Measurements from ENCODE around the gene ITGB5.
"Not testable (repeated sequence)": the region's sequence is repeated elsewhere in the genome, so short reads cannot be mapped to it uniquely, and the experiment has no call there.

ITGB5 gene

DNA sequence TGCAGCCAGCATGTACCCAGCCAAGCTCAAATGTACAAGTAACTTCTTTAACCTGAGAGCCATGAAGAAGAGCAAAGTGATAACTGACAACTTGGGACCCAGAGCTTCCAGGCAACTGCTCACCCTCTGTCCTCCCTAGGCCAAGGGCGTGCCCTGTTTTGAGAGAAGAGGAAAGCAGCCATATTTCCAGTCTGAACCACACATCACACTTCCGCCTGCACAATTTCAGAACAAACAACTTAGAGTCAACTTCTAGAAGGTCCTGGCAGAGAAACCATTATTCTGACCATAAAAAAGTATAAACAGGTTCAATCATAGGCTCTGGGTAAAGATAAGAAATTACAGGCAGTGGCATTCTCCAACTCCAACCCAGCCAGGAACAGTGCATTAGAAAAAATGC lies 50.1 kb downstream of the ITGB5 start:
- no peak for DNase-seq (ENCODE audit: low read depth in 3 of 3)

DNA sequence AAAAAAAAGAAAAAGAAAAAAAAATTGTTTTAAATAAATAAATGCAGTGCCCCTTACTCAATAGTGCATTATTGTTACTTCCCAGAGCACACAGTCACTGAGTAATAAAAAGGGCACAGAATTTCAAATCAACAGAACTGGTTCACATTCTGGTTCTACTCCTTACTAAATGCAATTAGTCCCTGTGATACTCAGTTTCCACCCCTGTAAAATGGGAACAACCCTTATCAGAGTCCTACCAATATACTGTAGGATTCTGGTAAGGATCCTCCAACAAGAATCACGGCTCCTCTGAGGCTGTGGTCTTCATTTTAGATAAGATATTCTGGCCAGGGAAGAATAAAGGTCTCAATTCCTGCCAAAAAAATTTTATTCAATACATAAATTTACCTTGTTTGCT lies 50.7 kb downstream of the ITGB5 start:
- DNase-seq (ENCODE audit: low read depth in 3 of 3) = no peak

DNA sequence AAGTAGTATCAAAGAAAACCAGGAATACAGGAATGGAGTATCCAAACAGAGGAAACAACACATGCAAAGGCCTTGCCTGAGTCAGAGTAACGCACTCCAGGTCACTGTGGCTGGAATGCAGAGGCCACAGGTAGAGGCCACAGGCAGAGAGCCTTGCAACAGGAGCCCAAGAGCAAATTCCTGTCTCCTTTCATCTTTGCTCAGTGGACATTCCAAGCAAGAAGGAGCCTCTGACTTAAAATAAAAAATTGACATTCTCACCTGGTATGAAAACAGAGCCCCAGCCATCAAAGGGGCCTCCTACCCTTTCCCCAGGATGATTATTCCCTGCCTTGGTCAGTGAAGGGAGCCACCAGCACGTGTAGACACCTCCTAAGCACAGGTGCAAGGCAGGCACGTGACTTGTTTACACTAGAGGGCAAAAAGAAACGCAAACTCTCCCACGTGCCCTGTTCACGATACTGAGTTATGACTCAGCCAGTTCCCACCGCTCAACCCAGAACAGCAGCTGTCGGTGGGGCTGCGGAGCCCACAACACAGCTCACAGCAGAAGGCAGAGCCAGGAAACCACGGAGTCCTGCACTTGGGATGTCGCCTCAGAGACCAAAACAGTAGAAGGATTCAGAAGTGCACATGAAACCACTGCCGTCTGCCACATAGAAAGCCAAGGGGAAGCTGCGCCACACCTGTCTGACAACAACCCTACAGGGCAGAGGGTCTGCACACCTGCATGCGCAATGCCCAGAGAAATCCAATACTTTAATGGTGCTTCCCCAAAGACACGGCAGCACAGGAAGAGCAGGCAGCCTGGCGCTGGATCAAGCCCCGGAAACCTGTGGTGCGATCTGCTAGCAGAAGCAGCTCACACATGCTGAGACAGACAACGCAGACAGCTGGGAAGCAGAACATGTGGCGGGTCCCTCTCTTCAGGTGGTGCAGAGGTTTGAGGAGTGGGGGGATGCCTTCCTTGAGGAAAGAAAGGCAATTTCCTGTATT lies 52.1 kb downstream of the ITGB5 start:
- DNase-seq (ENCODE audit: low read depth in 3 of 3) = peak in 2 of 3 donors; percentile 23 to 24

DNA sequence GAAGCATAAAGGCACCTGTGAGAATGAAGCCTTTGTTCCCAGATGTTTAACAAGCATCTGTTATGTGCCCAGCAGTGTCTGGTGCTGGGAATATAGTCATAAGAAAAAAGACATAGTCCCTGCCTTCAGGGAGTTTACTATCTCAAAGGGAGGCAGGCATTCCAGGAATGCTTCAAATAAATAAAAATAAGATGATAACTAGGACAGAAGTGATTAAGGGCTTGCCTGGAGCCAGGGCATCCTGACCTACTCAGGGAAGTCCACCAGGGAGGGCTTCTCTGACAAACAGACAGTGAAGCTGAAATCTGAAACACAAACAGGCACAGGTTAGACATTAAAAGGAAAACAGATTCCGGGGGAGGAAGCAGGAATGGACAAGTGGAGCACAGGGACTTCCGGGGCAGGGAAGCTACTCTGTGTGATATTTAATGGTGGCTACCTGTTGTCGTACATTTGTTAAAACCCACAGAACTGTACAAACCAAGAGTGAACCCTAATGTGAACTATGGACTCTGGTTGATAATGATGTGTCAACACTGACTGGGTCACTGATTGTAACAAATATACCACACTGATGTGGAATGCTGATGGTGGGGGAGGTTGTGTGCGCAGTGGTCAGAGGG lies 53.3 kb downstream of the ITGB5 start:
- DNase-seq (ENCODE audit: low read depth in 3 of 3) = no peak

DNA sequence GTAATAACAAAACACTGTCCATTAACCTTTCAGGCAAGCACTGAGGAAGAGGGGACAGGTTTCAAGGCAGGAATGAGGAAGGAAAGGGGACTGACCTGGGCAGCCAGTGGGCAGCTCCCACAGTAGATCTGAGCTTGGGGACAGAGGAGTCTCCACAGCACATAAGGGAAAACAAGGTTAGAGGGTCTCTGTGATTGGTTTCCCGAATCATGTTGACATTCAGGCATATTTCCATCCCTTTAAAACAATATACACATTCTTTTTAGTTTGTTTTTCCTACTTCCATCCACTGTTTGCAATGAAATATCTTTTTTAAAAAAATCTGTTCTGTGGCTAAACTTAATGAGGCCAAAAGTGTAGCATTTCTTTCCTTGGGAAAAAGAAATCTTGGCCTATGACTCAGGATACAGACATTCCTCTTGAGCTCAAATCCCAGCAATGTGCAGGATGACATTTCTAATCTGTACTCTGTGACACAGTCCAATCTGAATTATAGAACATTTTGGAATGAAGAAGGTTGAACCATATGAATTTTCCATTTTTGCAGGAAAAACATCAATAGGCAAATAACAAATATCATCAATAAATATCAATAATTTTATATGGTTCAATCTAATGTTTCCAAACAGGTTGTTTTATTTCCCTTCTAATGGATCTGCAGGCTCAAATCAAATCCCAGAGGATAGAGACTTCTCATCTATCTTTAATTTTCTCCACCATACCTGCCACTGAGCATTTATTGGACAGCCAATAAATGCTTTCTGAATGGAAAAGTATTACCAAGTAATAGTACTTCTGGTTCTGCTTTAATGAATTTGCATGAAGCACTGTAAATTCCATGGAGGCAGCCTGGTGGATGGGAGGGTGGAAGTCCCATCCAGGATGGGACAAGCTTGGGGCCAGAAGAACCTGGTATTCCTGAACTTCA lies 54.1 kb downstream of the ITGB5 start:
- DNase-seq (ENCODE audit: low read depth in 3 of 3) = no peak

DNA sequence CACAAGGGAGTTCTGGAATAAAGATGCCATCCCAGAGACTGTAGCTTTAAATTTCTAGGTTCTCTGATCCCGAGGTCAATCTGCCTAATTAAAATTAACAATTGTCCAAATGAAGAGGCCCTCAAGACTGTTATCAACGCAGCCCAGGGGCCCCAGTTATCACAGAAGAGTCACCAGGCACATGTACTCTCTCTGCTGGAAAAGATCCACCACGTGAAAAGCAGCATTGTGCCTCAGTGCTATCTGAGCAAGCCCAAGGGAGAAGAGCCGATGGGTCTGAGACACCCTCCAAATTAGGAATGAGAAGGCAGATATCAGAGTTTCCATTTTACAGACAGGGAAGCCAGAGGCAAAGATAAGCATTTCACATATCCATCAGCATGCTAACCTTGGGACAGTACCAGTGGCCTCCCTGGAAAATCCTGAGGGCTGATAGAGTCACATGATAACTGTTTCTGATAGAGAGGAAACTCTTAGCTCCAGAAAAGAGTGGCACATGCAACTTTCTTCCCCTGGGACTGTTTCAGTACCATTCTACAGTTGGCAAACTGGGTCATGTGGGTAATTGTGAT lies 55.5 kb downstream of the ITGB5 start:
- DNase-seq (ENCODE audit: low read depth in 3 of 3) = no peak

DNA sequence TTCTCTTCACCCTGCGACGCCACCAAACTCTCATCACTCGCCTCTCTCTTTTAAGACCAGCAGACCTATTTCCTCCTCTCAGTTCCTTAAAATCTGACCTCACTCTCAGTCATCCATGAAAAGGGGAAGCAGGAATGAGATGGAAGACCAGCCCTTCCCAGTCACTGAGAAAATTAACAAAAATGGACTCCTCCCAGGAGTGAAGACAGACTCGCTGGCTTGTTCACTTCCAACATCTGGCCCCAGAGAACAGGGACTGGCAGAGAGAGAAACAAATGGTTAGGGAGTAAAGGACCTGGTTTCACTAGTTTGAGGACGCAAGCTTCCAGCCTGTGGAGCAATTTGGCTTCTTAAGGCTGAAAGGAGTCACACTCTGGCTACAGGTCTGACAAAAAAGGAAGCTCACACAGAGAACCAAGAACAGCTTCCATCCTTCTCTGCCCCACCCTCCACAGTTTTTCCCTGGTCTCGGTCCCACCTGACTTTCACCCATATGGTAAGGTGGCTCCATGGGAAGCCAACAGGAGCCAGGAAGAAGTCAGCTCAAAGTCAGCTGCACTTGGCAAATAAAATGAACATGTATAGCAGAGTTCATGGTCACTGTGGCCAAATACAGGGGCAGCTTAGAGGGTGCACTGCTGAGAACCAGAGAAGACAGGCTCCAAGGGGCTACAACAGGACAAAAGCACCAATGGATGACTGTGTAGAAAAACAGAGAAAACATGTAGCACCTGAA lies 57.2 kb downstream of the ITGB5 start:
- DNase-seq (ENCODE audit: low read depth in 3 of 3) = no peak

DNA sequence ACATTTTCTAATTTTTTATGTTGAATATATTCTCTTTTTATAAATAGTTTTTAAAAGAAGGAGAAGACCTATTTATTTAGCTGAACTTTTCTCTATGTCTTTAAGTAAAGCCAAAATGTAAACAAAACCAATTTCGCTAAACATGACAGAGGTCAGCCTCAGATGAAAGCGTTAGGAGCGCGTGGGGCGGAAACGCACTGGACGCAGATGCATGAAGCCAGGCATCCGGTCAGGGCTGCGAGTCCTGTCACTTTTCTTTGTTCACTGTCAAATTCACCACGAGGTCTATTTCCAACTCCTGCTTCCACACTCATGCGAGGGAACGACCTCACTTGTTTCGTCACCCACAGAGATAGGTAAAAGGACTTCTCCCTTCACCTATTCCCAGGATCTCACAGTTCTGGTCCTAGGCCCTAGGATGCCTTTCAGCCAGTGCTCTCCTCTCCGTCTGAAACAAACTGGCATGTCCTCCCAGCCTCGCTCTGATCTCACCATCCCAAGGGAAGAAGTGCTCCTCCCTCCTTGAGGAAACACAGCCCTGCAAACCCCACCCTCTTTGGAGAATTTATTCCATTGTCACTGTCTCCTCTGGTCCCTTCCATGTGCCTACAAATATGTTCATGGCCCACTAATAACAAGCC lies 57.9 kb downstream of the ITGB5 start:
- DNase-seq (ENCODE audit: low read depth in 3 of 3) = no peak

DNA sequence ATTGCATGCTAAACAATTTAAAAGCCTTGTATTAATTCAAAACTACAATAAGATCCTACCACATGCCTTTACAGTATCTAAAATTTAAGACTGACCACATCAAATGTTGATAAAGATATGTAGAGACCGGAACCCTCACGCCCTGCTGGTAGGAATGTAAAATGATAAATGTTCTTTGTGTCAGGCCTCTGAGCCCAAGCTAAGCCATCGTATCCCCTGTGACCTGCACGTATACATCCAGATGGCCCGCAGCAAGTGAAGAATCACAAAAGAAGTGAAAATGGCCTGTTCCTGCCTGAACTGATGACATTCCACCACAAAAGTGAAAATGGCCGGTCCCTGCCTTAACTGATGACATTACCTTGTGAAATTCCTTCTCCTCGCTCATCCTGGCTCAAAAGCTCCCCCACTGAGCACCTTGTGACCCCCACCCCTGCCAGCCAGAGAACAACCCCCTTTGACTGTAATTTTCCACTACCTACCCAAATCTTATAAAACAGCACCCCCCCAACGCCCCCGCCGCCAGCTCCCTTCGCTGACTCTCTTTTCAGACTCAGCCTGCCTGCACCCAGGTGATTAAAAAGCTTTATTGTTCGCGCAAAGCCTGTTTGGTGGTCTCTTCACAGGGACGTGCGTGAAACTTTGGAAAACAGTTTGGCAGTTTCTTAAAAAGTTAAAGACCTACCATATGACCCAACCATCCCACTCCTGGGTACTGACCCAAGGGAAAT lies 59.5 kb downstream of the ITGB5 start:
- DNase-seq (ENCODE audit: low read depth in 3 of 3) = not testable (repeated sequence)

DNA sequence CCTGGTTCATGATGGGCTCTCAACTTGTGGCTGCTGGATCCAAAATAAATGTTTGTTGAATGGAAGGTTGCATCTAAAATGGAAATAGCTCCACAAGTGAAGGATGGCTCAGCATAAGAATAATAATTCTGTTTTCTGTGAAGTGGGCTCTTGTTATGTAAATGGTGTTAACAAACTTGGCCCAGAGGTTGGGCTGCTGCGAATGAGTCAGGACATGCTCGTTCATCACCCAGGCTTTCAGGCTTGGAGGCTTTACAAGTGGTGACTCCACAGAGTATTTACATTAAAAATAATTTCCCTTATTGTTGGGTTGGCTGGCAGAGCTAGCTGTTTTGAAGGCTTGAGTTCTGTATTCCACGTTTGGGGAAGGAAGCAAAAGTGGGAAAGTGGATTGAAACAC lies 60.5 kb downstream of the ITGB5 start:
- no peak for DNase-seq (ENCODE audit: low read depth in 3 of 3)

DNA sequence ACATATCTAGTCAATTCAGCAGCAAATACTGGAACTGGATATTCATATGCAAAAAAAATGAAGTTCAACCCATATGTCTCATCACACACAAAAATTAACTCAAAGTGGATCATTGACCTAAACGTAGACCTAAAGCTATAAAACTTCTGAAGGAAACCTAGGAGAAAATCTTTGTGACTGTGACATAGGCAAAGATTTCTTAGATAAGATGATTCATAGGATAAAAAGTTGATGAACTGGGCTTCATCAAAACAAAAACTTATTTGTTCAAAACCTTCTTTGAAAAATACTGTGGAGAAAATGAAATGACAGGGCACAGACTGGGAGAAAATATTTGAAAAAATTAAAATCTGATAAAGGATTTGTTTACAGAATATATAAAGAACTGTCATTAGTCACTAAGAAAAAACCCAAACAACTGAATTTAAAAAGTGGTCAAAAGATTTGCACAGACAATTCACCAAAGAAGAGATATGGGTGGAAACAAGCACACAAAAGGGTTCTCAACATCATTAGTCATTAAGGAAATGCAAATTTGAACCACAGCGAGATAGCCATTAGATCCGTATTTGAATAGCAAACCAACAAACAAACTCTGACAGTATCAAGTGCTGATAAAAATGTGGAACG lies 62.8 kb downstream of the ITGB5 start:
- no peak for DNase-seq (ENCODE audit: low read depth in 3 of 3)

DNA sequence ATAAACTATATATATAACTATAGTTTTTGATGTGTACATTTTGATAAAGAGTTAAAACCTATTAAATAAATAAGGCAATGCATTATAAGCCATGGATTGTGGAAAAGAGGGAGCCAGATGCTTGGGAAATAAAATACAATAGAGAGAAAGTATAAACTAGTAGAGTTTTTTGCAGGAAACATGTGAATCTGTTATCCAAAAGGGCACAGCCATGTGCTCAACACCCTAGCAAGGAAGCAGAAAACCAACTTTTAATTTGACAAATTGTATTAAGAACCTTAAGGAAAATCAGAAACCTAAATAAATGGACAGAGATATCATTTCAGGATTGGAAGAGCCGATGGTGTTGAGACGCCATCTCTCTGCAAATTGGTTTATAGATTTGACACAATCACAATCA lies 63.5 kb downstream of the ITGB5 start:
- no peak for DNase-seq (ENCODE audit: low read depth in 3 of 3)

DNA sequence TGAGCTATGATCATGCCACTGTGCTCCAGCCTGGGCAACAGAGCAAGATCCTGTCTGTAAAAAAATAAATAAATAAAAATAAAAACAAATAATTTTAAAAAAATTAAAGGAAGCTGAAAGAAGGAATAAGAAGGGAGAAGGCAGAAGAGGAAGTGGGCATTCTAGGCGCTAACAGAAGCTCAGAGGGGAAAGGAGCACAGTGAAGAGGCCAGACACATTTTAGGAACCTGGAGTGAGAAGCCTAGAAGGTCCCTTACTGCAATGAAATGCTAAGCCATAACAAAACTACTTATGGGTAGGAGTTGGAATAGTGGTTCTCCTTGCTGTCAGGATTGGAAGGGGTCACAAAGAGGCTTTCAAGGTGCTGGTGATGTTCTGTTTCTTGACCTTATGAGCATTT lies 64.0 kb downstream of the ITGB5 start:
- no peak for DNase-seq (ENCODE audit: low read depth in 3 of 3)

DNA sequence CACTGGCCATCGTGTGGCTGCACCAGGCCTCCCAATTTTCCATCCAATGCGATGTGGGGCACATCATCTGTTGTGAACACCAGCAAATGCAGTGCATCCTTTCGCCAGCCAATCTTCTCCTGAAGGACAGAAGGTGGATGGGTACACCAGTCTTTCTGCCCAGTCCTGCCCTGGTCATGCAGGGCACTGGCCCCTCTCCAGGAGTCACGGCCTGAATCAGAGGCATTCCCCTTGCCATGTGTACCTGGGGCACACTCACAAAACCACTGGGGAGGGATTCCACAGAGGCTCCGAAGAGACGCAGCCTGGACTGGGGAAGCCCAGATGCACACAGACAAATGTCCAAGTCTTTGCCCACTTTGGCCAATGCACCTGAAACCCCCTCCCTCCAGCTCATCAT lies 65.8 kb downstream of the ITGB5 start:
- no peak for DNase-seq (ENCODE audit: low read depth in 3 of 3)

DNA sequence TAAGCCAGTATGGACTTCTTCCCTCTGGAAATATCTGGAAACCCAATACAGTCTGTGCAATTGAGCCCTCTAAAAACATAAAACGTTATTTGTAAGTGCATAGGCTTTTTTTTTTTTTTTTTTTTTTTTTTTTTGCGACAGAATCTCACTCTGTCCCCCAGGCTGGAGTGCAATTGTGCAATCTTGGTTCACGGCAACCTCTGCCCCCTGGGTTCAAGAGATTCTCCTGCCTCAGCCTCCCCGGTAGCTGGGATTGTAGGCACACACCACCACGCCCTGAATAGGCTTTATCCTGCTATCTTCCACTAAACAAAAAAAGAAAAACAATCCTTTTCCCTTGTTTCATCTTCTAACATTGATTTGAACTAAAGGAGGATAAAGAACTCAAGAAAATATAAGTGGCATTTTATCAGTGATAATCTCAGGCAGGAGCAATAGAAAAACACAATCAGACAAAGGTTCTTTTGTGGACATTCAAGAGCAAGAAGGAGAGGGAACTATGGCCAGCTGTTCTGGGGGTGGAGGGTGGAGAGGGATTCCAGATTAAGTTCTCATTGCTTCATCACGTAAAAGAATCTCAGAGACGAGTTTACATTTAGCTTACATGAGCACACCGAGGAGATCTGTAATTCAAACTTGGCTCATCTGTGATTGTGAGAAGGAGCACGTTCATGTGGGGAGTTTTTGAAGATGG lies 68.6 kb downstream of the ITGB5 start:
- no peak for DNase-seq (ENCODE audit: low read depth in 3 of 3)

DNA sequence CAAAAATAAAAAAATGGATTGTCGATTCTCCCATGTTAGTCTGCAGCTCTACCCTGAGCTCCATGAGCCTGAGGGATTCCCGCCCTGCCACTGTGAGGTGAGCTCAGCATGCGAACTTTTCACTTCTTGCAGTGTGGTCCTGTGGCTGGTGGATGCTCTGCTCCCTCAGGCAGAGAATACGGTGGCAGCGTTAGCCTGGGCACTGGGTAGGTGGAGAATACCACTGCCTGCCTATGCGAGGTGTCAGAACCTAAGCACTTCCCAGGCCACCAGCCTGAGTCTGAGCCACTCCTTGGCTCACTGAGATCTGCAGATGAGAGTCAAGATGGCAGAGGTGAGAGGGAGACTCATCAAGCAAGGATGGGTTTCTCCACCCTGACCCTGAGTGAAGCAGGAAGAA lies 70.1 kb downstream of the ITGB5 start:
- no peak for DNase-seq (ENCODE audit: low read depth in 3 of 3)

DNA sequence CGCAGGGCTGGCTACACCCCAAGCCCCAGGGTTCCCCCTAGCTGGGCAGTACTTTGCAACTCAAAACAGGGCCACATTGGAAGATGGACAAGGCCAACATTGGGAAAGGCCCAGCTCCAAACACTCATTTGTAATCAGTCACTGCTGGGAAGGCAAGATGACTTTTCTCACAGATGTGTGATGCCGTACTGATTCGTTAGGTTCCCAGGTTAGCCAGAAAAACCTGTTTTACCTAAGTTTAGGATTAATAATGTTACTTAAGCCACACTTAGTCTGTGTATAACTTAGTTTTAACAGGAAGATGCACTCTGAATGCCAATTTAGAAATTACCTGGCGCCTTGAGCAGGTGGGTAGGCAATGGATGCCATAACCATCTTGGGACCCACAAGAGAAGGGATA lies 71.0 kb downstream of the ITGB5 start:
- DNase-seq (ENCODE audit: low read depth in 3 of 3) = no peak

DNA sequence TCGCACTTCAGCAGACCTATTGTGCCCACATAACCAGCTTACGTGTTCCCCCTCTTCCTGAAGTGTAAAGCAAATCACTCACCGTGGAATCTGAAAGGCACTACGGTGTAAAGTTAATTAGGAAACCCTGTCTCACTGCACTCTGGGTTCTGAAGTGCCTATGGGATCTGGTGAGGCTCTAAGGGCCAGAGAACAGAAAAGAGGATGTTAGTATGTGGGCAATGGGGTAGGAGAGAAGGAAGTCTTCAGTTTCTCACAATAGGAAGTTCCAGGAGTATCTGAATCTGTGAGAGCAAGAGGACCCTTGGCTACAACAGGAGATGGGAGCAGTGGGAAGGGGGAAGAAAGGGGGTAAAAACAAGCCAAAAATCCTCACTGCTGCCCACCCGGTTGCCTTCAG lies 71.4 kb downstream of the ITGB5 start:
- DNase-seq (ENCODE audit: low read depth in 3 of 3) = no peak

Data from stimulated activated CD4-positive, alpha-beta T cell treated with anti-CD3 and anti-CD28 coated beads, TNF-alpha, amount 100 ng/mL, for 48 hours (primary cell).